GM18505 (cell line): Measurements from ENCODE around the gene MACROD2.

Experiments
- ATAC-seq: cut with Tn5 transposase; IDR thresholded peaks from one replicate; pipeline ENCODE4 v1.9.1; 2021; ENCODE audit not compliant: unreplicated experiment
- POLR2A ChIP-seq: IDR thresholded peaks from 4 replicates; pipeline ENCODE4 v1.6.1; 2011; ENCODE audit warnings: borderline replicate concordance; ENCODE audit not compliant: insufficient read depth, insufficient read length; ENCODE audit errors: extremely low read depth

MACROD2 gene

DNA sequence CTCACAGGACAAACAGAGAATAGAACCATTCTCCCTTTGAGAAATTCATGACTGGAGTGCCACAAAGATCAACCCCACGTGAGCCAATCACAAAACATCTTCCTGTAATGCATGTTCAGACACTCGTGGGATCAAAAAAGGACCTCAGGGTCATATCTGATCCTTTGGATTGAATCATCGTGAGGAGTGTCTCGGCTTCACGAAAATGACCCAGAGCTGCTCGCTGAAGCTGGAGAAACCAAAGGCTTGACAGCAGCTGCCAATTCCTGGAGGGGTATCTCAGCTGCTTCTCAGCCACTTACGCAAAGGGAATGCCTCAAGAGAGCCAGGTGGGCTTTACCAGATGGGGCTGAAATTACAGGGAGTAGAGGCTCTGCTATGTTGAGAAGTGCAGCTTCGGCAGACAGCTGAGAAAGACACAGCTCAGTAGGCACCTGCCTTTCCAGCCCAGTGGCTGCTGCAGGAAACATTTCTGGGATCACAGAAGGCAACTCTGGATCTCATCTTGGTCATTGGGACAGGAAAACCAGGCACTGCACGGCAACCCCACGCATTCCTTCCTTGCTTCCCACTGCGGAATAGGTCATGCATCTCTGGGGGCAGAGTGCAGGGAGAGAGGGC is 1764.8 kb downstream of the MACROD2 start:
- no peak for TF ChIP-seq POLR2A
- ATAC-seq = no peak

DNA sequence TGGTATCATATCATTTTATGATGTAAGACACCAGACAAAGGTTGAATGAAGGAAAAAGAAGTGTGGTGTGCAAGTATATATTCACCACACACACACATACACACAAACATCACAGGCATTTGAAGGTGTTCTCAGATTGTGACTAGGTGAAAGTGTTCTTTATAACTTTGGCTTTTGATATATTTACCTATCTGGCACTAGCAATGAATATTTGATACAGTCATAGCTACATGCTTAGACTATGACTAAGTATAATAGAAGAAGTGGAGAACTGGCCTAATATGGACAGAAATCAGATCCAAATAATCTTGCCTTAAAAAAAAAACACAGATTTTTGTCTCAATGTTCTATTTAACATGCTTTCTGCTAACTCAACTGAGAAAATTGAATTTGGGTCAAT is 1768.0 kb downstream of the MACROD2 start:
- no peak for TF ChIP-seq POLR2A
- no peak for ATAC-seq

DNA sequence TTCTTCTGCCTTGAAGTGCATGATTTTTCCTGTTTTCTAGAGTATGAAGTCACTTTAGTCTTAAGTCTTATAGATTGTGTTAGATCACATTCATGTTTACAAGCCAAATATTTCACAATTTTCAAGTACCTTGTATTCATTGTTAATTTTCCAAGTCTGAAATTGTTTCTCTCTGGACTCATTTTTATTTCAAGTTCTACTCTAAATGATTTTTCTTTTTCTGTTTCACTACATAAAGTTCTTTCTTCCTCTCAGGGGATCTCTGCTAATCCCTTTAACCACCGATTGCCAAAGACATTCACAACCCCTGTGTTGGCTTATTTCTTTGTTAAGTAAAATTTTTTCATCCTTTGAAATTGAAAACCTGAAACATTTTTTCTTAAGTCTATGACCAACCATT is 1772.3 kb downstream of the MACROD2 start:
- TF ChIP-seq POLR2A = no peak
- no peak for ATAC-seq

DNA sequence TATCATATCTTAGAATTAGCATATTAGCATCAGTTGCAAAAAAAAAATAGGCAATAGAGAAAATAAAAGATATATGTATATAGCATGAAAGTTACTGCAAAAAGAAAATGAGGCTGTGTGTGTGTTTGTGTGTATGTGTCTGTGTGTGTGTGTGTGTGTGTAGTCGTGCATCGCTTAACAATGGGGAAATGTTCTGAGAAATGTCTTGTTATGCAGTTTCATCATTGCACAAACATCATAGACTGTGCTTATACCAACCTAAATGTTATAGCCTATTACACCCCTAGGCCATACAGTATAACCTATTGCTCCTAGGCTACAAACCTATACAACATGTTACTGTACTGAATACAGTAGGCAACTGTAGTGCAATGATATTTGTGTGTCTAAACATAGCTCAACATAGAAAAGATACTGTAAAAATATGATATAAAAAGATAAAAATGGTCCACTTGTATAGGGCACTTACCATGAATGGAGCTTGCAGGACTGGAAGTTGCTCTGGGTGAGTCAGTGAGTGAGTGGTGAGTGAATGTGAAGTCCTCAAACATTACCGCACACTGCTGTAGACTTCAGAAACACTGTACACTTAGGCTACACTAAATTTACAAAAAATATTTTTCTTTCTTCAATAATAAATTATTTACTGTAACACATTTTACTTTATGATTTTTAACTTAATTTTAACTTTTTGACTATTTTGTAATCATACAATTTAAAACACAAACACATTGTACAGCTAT is 1772.9 kb downstream of the MACROD2 start:
- no peak for ATAC-seq
- TF ChIP-seq POLR2A = no peak

DNA sequence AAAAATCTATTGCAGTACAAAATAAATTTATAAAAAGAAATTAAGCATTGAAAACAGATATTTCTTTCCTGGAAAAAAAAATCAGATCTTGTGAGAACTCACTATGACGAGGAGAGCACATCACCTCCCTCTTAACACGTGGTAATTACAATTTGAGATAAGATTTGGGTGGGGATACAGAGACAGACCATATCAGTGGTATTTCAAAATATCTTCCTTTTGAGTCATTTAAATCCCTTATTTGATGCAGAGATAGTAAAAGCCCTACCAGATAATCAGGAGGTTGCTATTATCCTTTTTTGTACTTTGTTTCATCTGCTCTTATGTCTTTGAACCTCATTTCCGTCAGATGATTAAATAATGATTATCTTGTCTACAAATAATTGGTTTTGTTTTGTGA is 1777.5 kb downstream of the MACROD2 start:
- no peak for TF ChIP-seq POLR2A
- ATAC-seq = no peak

DNA sequence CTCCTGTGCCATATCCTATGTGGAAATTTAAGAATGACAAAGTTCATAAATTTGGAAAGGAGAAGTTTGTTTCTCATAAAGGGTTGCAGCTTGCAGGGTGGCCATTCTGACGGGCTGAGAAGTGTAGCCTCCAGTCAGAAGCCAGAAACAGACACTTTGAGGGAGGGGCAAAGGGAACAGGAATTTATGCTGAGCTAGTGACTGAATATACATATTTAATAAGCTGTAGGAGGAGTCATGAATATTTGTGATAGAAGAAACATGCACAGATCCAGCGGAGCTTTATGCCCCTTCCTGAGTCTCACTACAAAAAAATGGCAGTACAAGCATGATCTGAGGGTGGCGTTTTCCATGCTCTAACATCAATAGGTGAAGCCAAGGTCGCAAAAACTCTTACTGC is 1779.6 kb downstream of the MACROD2 start:
- ATAC-seq = no peak
- no peak for TF ChIP-seq POLR2A

DNA sequence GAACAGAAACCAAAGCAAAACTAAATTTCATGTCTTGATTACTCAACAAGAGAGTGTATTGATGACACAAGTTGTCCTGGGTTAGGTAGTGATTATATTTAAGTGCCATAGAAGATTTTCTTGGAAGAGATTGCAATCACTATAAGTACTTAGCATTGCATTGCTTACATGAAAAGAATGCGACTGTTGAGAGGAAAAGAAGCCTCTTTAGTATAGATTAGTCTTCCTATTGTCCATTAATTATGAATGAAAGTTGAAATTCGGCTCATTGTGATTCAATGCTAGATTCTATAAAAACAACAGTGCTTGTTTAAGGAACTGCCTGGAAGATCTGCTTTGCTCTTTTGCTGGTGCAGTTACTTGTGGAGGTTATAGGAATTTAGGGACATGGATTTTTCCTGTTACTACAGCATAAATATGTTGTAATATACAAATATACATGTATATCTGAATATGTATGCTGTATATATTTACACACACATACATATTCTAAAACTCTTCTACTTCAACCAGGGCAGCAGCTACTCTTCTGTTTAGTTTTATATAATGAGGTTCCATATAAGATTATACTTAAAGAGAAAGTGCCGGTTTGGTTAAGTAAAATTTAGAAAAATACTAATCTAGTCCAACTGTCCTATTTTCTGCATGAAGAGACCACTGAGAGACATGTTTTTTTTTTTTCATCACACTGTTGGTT is 1781.6 kb downstream of the MACROD2 start:
- no peak for ATAC-seq
- TF ChIP-seq POLR2A = no peak

DNA sequence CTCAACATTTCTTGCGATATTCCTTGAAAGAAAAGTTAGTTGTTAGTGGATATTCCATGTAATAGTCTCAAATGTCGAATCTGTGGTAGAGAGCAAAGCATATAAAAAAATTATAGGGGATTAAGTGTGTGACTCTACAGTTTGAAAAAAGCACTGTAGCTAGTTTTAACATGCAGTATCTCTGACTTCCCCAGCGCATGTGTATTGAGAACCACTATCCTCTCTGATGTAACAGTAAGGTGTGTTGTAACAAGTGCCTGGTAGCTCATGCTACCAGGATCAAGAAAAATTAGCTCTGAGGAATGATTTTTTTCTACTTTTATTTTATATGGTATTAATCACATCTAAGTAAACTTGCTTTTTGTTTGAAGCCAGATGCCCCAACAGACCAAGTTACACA is 1788.7 kb downstream of the MACROD2 start:
- ATAC-seq = no peak
- no peak for TF ChIP-seq POLR2A

DNA sequence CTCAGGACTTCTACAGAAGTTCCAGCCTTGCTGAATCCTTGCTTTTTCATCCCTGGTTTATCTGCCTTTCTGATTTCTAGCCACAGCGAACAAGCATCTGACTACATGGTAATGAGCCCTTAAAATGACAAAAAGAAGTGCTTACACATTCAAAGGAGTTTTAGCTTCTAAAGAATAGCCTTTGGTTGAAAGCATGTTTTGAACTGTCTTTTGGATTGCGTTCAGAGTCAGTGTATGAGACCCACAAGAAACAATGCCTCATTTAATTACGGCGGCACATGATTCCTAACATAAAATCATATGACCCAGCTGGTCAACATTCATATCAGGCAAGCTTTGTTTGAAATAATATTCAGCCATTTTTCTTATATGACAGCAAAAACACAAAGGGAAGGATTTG is 1793.8 kb downstream of the MACROD2 start:
- ATAC-seq = no peak
- no peak for TF ChIP-seq POLR2A

DNA sequence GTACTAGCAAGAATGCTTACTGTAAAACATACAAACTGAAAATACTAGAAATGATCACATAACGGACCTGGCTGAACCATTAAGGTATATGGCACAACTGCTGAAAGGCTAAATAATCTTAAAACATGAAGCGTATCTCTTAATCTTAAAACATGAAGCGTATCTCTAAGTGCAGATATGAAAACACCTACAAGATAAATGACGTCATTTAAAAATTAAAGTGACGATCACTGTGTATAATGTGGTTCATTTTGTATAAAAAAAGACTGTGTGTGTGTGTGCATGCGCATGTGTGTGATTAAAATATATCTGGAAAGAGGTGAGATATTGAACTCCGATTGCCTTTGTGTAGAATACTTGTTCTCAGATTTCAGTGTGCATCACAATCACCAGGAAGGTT is 1797.5 kb downstream of the MACROD2 start:
- TF ChIP-seq POLR2A = no peak
- ATAC-seq = no peak

DNA sequence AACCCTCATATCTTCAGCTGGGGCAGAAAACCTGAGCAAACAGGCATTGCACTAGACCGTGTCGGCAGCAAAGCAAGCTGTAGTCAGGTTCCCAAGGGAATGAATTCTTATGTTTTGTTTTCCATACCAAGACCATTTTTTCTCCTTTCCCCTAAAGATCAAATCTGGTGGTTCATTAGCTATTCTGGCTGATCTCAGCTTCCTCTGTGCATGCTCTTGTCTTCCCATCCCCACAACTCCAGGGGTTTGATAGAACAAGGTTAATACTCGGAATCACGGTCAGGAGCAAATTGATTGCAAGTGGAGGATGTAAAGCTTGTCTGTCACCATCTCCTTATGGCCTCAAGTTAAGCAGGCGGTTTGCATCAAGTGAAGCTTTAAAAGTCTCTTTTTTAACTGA is 1799.1 kb downstream of the MACROD2 start:
- ATAC-seq = no peak
- no peak for TF ChIP-seq POLR2A

DNA sequence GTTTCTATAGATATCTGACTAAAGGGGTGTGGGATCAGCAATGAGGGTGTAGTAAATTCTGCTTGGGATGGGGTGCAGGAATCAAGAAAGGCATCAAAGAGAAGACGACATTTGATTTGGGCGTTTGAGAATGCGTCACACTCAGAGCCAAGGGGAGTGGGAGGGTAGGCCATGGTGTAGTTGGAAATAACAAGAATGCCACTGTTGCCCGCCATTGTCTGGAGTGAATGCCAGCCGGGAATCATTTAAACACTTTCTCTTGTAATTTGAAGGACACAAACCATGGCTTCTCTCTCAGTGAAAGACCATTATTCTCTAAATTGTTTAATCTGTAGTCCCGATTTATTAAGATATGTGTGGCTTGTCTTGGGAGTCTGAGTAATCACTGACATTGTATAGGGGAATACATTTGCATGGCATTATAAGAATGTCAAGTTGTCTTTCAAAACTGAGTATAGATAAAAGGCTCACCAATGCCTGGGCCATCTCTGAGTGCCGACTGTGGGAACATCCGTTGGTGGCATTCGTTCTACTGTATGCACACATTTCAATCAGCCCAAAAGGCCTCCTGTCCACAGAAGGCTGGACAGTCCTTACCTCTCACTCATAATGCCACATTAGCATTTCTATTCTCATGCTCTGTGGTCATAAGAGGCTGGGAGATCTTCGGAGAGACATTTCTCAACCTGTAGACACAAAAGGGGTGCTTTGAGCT is 1800.1 kb downstream of the MACROD2 start:
- no peak for ATAC-seq
- TF ChIP-seq POLR2A = no peak

DNA sequence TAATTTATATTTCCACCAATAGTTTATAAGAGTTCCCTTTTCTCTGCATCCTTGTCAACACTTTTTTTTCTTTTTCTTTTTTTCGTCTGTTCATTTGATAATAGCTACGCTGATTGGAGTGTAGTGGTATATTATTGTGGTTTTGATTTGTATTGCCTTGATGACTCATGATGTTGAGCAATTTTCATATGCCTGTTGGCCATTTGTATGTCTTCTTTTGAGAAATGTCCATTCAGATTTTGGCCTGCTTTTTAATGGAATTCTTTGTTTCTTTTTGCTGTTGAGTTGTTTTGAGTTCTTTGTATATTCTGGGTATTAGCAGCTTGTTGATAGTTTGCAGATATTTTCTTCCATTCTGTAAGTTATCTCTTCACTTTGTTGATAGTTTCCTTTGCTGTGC is 1804.6 kb downstream of the MACROD2 start:
- ATAC-seq = no peak
- TF ChIP-seq POLR2A = no peak
